CD4-positive, alpha-beta T cell treated with Interleukin-15 for 1 hour (primary cell): ENCODE results near the gene ANKRD23.

Experiments
- DNase-seq: peaks from one replicate; pipeline ENCODE4 v3.0.0-alpha.2; 2020

Gene ANKRD23

DNA sequence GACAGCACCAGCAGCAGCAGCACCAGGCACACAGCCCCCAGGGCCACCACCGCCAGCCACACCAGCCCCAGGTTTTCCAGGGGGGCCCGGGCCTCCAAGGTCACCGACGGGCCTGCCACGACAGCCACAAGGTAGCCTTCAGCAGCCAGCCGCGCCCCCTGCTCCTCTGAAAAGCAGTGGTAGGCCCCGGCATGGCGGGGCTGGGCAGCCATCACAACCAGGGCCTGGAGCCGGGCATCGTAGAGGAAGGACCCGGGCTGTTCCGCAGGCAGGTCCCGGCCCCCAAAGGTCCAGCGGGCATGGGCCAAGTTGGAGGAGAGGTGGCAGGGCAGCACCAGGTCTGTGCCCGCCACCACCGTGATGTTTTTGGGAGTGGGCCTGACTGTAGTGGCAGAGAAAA is 17.3 kb upstream of the ANKRD23 start:
- no peak for DNase-seq

DNA sequence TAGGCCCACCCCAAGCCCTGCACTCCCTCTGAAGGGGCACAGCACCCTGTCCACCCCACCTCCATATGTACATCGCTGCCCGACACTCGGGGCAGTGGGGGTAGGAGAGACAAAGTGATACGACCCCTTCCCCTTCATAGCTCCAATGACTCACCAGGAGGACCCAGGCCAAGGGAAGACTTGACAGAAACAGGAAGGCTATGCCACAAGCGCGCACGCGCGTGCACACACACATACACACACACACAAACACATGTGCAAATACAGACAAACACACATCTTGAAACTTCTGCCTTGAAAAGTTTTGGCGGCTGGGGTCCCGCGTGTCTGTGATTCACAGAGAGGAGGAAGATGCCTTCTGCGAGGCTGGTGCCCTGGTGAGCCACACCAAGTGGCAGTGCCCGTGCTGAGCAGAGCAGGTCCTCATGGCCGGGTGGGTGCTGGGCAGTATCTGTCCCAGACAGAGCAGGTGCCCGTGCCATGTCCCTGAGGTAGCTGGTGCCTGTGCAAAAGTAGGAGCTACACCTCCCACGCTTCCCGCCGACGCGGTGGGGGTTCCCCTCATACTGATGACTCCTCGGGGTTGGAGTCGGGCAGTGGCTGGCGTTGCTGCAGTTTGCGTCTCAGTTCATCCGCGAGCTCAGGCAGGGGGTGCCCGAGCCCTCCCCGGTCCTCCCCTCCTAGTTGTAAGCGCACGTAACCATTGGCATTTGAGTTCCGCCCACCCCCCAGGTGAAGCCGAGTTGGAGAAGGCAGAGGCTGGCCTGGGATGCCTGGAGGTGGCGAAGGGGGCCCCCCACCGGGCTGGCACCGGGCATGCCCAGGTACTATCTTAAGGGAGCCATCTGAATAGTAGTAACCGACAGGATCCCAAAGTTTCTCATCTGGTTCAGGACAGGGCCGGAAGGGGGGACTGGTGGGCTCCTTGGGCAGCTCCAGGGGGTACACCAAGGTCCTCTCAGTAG is 16.5 kb upstream of the ANKRD23 start:
- DNase-seq, result no peak

DNA sequence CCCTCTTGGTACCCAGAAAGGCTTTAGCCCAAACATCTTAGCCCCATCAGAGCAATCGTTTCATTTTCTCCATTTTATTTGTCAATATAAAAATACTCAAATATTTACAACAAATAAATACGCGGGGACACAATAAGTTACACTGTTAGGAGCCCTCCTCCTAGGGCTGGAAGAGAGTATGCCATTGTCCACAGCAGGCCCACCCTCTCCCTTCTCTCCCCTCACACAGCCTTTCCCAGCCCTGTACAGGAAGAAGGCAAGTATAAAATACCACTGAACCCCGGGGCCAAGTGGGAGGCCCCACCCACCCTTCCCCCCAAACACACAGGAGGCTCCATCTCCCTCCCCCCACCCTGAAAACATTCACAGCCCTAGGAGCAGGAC is 15.9 kb upstream of the ANKRD23 start:
- no peak for DNase-seq

DNA sequence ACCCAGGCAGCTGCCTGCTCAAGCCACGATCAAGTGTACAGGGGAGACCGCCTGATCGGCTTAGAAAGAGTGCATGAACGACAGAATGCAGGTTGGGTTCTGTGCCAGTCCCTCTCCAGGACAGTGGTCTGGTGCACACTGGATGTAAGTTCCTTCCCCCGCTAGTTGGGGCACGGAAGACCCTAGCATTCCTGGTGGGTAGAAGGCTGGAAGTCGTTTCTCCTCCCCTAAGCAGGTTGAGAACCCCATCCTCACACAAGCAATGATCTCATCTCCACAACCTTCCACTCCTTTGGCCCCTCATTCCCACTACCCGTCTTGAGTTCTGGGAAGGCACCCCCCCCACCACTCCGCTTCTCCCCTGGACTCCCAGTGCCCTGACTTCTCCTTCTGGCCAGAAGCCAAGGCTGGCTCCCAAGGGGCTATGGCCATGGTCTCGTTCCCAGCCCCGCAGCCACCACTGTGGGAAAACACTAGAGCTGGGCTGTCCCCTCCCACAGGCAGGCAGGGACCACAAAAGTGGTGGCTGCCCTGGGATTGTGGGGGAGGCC is 15.4 kb upstream of the ANKRD23 start:
- DNase-seq, result no peak

DNA sequence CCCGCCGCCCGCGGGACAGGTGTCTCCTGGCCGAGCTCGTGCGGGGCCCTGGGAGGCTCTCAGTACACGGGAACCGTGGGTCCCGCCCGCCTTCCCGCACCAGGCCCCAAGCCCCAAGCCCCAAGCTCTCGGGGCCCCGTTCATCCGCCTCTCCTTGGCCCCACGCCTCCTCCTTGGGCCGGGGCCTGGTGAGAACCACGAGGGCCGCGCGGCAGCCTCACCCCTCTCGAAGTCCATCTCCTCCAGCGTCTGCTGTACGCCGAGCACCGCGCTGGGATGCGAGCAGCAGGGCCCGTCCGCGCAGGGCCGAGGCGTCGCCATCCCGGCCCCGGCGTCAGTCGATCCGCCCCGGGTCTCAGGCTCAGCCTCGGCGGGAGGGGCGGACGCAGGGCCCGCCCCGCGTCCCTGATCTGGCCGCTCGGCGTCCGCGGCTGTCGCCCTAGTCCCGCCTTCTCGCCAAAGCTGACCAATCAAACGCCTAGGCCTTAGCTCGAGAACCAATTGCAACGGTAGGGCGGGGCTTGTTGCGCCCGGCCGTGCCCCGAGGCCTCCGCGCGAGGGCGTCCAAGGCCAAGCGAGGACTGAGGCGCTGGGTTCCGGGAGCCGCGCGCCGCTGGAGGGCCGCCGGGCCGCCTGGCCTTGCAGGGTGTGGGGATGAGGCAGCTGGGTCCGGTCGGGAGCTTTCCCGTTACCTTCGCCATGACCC is 14.0 kb upstream of the ANKRD23 start, which contains the start of gene ANKRD39:
ANKRD39 (minus strand) TSS at position 350 of the 706 bp plus-strand sequence; CDS start at position 321, 29 bp downstream.
- DNase-seq, result peak; percentile 97

DNA sequence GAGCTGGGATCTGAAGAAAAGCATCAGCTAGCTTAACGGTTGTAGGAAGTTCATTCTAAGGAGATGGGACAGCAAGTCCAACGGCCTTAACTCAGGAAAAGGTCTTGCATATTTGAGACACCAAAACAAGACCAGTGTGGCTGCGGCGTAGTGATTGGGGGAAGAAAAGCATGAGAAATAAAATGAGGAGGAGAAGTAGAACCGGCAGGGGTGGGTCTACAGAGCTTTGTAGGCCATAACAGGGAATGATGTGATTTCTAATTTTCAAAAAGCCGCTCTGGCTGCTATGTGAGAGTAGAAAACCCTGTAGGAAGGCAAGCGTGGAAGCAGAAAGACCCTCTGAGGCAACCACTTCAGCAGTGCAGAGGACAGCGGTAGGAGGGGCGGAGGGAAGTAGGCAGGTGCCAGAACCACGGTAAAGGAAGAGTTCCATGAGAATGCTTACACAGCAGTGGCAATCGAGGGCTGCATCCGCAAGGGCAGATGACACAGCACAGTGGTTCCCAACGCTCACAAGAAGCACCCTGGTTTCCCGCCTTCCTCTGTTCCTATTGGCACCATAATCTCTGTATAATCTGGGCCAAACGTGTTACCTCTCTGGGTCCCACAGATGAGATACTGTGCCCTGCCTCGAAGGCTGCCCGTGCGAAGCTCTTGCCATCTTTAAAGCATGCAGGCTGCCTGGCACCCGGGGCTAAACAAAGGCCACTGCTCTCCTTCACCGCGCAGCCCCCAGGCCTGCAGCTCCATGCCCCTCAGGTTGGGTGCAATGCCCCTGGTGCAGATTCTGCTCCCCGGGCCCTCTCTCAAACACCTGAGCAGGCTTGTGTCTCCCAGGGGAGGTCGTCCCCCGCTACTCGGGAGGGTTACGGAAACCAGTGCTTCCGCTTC is 13.2 kb upstream of the ANKRD23 start:
- DNase-seq, result peak; percentile 38

DNA sequence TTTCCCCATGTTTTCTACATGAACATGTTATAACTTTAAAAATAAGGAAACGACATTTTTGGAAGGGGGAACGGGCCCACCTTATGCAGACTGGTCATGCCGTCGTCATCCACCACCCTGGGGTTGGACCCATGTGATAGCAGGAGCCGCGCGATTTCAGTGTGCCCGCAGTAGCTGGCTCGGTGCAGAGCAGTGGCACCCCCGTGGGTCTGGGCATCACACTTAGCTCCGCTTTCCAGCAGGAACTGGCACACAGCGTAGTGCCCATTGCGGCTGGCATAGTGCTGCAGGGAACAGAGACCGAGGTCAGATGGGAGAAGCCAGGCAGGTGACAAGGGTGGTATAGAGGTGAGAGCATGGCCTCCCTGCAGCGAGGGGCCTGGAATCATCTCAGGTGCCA is 9.5 kb upstream of the ANKRD23 start:
- DNase-seq, result no peak

DNA sequence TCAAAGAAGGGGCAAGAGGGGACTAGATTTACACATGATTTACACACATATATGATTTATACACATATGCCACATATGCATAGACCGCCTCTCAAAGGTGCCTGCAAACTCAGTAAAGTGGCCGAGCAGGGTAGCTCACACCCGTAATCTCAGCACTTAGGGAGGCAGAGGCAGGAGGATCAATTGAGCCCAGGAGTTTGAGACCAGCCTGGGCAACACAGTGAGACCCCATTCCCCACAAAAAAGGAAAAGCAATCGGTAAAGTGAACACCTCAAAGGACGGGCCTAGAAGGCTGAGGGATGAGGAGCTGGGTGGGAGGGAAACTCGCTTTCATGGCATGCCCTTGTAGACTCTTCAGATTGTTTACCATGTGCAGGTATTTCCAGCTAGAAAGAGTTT is 8.8 kb upstream of the ANKRD23 start:
- no peak for DNase-seq

DNA sequence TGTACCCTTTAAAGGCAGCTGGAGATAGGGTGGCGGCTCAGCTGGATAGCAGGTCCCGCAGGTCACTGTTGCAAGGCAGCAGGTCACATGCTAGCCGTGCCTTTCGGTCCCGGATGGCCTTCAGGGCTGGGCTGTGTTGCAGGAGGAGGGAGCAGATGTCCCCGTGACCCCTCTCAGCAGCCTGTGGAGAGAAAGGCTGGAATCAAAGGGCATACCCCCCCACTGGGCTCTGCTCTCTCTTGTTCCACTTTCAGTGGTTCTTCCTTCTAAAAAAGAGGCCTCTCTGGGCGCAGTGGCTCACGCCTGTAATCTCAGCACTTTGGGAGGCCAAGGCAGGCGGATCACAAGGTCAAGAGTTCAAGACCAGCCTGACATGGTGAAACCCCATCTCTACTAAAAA is 4.4 kb upstream of the ANKRD23 start:
- DNase-seq, result no peak

DNA sequence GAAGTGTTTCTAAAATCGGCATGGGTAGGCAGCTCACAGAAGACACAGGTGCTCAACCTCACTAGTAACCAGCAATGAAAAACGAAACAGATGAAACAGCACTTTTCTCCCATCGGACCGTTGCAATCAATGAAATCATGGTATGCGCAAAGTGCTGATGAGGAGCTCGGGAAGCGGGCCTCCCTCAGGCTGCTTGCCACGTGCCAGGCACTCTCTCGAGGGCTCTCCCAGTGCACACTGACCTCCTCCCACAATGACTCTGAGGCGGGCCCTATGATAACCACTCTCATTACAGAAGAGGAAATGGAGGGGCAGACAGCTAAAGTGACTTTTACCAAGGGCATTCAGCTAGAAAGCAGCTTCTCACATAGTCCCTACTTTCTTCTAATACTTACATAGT is 3.8 kb upstream of the ANKRD23 start:
- DNase-seq, result no peak

DNA sequence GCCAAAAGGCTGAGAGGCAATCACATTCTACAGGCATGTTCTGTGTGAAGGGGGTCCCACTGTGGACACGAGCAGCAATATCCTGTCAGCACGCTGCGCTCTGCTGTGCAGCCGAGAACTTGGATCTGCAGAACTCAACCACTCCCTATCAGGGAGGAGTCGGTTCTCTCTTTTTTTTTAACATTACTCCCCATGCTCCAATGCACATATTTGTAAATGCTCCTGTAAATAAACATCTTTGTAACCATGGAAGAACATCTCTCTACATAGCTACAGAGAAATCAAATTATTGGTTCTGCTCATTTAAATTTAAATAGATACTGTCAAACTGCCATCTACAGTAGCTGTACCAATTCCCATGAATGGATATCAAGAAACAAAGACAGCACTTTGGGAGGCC is 3.0 kb upstream of the ANKRD23 start:
- no peak for DNase-seq

DNA sequence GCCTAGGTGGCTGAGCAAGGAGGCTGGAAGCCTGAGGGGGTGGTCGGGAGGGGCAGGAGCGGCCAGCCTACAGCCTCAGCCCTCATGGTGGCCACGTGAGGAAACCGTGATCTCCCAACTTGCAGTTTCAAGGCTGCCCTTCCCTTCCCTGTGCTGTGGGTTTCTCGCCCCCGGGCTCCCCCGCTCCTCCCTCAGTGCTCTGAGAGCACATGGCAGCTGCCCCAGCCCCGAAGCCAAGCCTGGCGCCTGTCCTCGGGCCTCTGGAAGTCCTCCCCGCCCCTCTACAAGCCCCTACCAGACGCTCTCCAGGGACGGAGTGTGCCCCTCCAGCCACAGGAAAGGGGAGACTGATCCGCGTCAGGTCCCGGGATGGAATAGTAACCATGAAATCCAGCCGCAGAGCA is 586 bp upstream of the ANKRD23 start:
- no peak for DNase-seq

DNA sequence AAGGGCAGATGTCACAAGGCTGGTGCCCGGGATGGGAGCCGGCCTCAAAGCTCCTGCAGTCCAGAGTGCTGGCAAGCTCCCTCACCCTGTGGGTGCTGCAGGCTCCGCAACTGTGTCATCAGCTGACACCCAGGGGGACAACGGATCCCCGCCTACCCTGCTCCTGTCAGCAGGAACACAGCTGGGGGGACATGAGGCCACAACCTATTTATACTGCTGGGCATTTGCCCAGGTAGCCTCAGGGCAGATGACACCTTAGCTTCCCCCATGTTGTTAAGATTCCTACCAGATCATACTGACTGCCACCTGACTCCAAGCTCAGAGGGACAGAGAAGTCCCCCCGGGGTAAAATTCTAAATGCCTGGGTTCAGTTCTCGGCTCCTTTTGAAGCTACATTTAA is 1.2 kb downstream of the ANKRD23 start:
- no peak for DNase-seq

DNA sequence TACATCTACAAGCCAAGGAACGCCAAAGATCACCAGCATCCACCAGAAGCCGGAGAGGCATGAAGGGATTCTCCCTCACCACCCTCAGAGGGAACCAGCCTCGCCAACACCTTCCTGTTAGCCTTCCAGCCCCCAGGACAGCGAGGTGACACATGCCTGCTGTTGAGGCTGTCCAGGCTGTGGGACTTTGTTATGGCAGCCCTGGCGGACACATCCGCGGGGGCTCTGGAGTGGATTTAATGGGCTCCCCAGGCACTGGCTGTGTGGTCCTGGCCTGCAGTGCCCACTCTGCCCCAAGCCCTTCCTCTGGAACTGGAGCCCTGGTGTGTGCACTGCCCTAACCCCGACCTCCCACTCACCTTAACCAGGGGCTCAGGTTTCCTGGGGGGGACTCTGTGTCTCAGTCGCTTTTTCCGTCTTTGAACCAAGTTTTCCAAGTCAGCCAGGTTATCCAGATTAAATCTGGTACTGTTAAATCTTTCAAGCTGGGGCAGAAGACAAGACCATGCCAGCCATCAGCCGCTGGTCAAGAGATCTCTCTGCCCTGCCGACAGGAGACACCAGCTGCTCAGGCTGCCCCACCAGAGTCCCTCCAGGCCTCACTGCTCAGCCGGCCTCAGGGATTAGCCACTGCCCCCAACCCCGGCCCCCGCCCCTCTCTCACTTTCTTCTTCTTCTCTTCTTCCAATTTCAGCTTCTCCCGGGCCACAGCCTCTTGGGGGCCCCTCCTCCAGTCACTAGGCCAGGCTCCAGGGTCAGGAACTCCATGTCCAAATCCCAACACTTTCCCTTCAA is 1.9 kb downstream of the ANKRD23 start:
- no peak for DNase-seq

DNA sequence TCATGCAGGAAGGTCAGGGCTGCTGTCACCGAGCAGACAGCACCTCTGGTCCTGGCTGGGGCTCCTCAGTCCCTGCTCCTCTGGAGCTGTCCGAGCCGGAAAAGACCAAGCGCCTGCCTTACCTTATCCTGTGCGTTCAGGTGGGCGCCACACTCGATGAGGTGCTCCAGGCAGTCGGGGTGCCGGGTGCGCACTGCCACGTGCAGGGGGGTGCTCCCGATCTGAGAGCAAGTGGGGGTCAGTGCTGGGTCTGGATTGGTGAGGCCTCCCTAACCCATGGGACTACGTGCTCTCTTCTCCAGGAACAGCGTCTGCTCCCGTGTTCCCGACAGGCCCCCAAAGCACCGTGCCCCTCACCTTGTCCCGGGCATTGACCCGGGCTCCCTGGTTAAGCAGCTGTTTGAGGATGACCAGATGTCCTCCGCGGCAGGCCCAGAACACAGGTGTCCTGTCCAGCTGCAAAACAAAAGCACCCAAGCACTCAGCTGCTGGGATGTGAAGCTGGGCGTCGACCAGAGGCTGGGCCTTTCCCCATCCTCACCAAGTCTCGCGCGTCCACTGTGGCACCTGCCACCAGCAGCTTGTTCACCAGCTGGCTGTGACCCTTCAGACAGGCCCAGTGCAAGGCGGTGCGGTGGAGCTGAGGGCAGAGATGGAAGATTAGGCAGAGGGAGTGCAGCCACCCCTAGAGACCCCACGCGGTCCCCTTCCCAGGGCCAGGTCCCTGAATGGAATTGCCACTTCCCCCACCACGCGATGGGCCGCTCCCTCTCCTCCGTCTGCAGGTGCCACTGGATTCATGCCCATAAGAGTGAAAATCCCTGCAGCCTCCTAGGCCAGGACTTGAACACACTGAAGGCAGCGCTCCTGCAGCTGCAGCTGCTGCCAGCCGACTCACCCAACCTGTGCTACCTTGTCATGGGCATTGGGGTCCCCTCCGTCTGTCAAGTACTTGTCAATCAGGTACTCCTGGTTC is 3.7 kb downstream of the ANKRD23 start:
- DNase-seq, result no peak

DNA sequence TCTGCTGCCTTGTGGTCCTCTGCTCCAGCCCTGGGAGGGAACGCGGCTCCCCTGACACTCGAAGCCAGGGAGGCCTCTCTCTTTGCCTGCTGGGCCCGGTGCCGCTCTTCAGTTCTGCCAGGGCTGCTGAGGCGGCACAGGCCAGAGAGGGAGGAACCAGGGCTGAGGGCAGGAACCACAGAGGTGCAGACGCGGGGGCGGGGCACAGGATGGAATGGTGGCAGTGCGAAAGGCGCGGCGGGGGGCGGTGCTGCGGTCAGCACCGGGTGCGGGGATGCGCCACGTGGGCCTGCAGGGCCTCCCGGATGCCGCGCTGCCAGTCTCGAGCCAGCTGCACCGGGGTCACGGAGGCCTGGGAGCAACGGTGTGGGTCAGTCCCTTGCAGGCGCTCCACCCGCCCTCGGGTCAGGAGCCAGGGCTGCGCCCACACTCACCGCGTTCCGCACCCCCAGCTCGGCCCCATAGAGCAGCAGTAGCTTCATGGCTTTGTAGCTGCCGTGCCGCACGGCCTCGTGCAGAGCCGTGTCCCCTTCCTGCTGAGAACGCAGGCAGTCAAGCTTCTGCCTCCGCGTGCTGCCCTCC is 4.4 kb downstream of the ANKRD23 start:
- DNase-seq, result peak; percentile 78

DNA sequence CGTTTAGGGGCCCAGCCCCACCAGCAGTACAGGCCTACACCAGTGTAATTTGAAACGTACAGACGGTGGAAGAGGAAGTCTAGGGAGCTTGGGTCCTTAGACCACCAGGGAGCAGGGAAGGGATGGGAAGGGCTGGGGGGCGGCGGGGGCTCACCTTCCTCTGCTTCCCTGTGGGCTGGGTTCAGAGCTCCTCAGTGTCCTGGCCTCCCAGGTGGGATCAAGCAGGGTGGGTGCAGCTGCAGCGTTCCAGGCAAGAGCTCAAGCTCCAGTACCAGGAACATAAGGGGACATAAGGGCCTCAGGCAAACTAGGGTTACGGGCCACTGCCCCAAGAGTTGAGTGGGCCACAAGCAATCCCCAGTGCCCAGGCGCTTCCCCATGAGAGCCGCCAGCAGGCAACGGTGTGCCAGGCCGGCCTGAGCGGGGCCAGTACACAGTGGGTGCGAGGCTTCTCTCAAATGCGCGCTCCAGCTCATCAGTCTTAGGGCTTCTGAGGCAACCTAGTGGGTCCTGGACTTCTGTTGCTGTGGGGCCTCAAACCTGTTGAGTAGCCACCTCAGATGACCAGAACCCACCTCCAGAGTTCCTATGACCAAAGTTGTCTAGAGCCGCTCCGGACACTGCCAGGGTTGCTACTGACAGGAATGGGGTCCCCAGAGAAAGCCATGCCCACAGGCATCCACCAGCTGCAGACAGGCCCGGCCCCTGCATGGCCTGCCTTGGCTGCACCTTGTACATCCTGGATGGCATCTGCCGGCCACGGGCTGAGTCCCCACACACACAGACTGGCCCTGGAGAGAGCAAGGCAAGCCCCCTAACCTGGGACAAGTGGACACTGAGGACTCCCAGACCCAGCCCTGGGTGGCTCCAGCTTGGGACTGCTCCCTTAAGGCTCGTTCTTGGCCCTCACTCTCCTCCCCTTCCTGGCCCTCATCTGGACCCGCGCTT is 5.2 kb downstream of the ANKRD23 start:
- DNase-seq, result no peak

DNA sequence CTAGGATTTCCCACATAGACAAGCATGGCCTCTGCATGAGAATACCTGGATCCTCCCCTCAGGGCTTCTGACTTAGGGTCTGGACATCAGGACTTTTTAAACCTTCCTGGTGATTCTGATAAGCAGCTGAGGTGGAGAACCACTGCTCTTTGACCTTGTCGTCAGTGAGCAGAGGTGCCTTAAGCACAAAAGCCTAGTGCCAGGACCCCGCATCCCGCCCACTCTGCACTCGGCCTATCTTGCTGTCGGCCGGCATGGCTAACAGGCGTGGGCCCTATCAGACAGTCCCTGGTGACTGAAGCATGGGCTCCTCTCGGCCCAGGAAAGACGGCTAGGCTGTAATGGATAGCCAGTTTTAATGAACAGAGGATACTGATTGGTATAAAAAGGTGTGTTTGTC is 6.2 kb downstream of the ANKRD23 start:
- no peak for DNase-seq

DNA sequence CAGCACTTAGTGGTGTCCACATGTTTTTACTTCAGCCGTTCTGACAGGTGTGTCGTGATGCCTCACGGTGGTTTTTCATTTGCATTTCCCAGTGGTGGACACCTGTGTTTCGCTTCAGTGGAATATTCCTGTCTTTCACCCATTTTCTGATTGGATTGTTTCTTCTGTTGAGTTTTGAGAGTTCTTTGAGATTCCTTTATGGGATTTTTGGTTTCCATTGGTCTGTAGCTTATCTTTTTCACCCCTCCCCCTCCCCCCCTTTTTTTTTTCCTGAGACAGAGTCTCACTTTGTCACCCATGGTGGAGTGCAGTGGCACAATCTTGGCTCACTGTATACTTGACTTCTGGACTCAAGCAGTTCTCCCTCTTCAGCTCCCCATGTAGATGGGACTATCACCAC is 8.0 kb downstream of the ANKRD23 start:
- no peak for DNase-seq
